ENCODE results near the gene SLTM. TPM values are rescaled to one million over a fixed set of nuclear protein-coding genes. Genes with fewer than 3 reads are reported as not detected.
"Not testable (repeated sequence)": the region's sequence is repeated elsewhere in the genome, so short reads cannot be mapped to it uniquely, and the experiment has no call there.

SLTM gene
- total RNA-seq, 1 donor from 2014 or later, result 48.1 TPM

- DNase-seq (ENCODE audit: low read depth, low spot score), result no peak
Measured at GRCh38 chr15:58876306-58877106, 57.0 kb downstream of the SLTM start.

GRCh38 chr15:58875343-58875742 is 58.1 kb downstream of the SLTM start:
- DNase-seq (ENCODE audit: low read depth, low spot score), result no peak

- no peak for DNase-seq (ENCODE audit: low read depth, low spot score)
Measured at GRCh38 chr15:58873267-58873666, 60.2 kb downstream of the SLTM start.

- DNase-seq (ENCODE audit: low read depth, low spot score), result no peak
Measured at GRCh38 chr15:58870451-58870850, 63.0 kb downstream of the SLTM start.

GRCh38 chr15:58867926-58868325 is 65.6 kb downstream of the SLTM start:
- DNase-seq (ENCODE audit: low read depth, low spot score), result no peak

- no peak for DNase-seq (ENCODE audit: low read depth, low spot score)
Measured at GRCh38 chr15:58865425-58865880, 68.0 kb downstream of the SLTM start.

GRCh38 chr15:58864602-58865424 is 68.7 kb downstream of the SLTM start:
- DNase-seq (ENCODE audit: low read depth, low spot score), result no peak

- DNase-seq (ENCODE audit: low read depth, low spot score), result no peak
Measured at GRCh38 chr15:58862326-58862725, 71.2 kb downstream of the SLTM start.

GRCh38 chr15:58856621-58857020 is 76.9 kb downstream of the SLTM start:
- DNase-seq (ENCODE audit: low read depth, low spot score), result not testable (repeated sequence)

- DNase-seq (ENCODE audit: low read depth, low spot score), result no peak
Measured at GRCh38 chr15:58856086-58856485, 77.4 kb downstream of the SLTM start.

- DNase-seq (ENCODE audit: low read depth, low spot score), result no peak
Measured at GRCh38 chr15:58854593-58854992, 78.9 kb downstream of the SLTM start.

GRCh38 chr15:58852347-58852746 is 81.1 kb downstream of the SLTM start:
- no peak for DNase-seq (ENCODE audit: low read depth, low spot score)

- DNase-seq (ENCODE audit: low read depth, low spot score), result not testable (repeated sequence)
Measured at GRCh38 chr15:58851205-58851604, 82.3 kb downstream of the SLTM start.

GRCh38 chr15:58842713-58843396 is 90.6 kb downstream of the SLTM start:
- DNase-seq (ENCODE audit: low read depth, low spot score), result no peak

GRCh38 chr15:58840048-58840447 is 93.4 kb downstream of the SLTM start:
- DNase-seq (ENCODE audit: low read depth, low spot score), result peak; percentile 1

GRCh38 chr15:58839485-58839884 is 94.0 kb downstream of the SLTM start:
- no peak for DNase-seq (ENCODE audit: low read depth, low spot score)

GRCh38 chr15:58833681-58834426 is 99.6 kb downstream of the SLTM start:
- DNase-seq (ENCODE audit: low read depth, low spot score), result not testable (repeated sequence)

- DNase-seq (ENCODE audit: low read depth, low spot score), result no peak
Measured at GRCh38 chr15:58830556-58830955, 102.9 kb downstream of the SLTM start.
